Thymus (tissue), 11 donors: ENCODE results near the gene WFS1. TPM values are rescaled to one million over a fixed set of nuclear protein-coding genes. Genes with fewer than 3 reads are reported as not detected.

Source experiments
- DNase-seq, 9 donors: peaks; one replicate each; pipeline ENCODE4 v3.0.0-alpha.2; 2013; ENCODE audit warnings: low spot score in 9 of 9, low read depth in 6 of 9, missing footprints in 1 of 9
- H3K27ac ChIP-seq, 2 donors: one replicate each; pipeline ENCODE4 v1.5.1; 2013; ENCODE audit warnings: control low read depth in 1 of 2, low read depth in 1 of 2, low read length in 1 of 2, mild to moderate bottlenecking in 1 of 2, moderate library complexity in 1 of 2
- H3K27me3 ChIP-seq, 2 donors: one replicate each; pipeline ENCODE4 v1.5.1; 2013; ENCODE audit warnings: low read length in 1 of 2; ENCODE audit not compliant: control insufficient read depth in 2 of 2, insufficient read depth in 1 of 2
- H3K36me3 ChIP-seq, 2 donors: one replicate each; pipeline ENCODE4 v1.5.1; 2013; ENCODE audit warnings: low read length in 1 of 2, mild to moderate bottlenecking in 1 of 2, moderate library complexity in 1 of 2; ENCODE audit not compliant: control insufficient read depth in 2 of 2, insufficient read depth in 2 of 2
- H3K4me1 ChIP-seq, 2 donors: one replicate each; pipeline ENCODE4 v1.5.1; 2013; ENCODE audit warnings: low read length in 2 of 2; ENCODE audit not compliant: control insufficient read depth in 2 of 2, insufficient read depth in 2 of 2
- H3K4me3 ChIP-seq, 2 donors: one replicate each; pipeline ENCODE4 v1.5.1; 2013; ENCODE audit warnings: low read length in 2 of 2, control low read depth in 1 of 2, mild to moderate bottlenecking in 1 of 2
- H3K9me3 ChIP-seq, 2 donors: one replicate each; pipeline ENCODE4 v1.5.1; 2013; ENCODE audit warnings: low read length in 1 of 2, mild to moderate bottlenecking in 1 of 2; ENCODE audit not compliant: control insufficient read depth in 2 of 2, insufficient read depth in 1 of 2
- WGBS: extraction: QIAGEN DNeasy Blood & Tissue Kit; methylation state at CpG from one replicate; pipeline ENCODE4 v1.1.7; 2013; 5-methylcytosine and 5-hydroxymethylcytosine counted together
- polyA plus RNA-seq: library from polyadenylated mRNA; stranded (reverse); fragments of 200-250 nt; gene quantifications from one replicate; pipeline ENCODE4 v1.2.3, GENCODE V29; 2013
- total RNA-seq: library from RNA; stranded (reverse); fragments of 120-200 nt; gene quantifications from one replicate; pipeline ENCODE4 v1.2.4, GENCODE V29; 2013
- donor health status: healthy.

Gene WFS1
- total and polyA plus RNA-seq, 2 donors, result 1.5 to 5.1 TPM

DNA sequence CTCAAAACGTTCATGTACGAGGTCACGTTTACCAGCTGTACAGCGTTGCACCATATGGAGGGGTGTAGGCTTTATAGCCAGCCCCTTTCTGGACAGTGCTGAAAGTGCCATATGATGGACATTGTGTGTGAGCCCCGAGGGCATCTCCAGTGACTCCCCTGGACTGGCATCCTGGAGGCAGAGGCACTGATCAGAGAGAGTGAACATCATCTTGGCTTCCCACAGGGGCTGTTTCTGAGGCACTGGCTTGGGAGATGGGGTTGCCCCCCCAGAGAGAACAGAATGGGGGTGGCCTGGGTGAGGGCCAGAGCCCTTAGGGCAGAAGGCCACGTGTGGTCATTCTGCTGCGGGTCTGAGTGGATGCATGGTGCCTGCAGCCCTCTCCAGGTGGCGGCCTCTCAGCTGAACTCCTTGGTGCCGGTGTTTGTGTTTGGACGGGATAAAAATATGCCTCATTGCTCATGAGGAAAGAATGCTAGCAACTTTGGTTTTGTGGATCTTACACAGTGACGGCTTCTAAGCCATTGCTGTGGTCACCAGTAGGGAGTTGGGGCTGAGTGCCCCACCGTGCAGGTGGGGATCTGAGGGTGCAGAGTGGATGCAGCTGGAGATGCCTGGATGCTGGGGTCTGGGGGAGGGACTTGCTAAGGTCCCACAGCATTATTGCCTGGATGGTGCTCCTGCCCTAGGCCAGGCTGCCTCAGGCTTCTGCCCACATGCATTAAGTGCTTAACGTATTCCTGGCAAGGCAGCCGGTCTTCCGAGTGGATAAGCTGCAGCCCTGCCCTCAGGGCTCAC is 3.4 kb downstream of the WFS1 start:
- no peak for DNase-seq
- WGBS, result 88% methylated on average over 15 of the region's 15 CpGs

DNA sequence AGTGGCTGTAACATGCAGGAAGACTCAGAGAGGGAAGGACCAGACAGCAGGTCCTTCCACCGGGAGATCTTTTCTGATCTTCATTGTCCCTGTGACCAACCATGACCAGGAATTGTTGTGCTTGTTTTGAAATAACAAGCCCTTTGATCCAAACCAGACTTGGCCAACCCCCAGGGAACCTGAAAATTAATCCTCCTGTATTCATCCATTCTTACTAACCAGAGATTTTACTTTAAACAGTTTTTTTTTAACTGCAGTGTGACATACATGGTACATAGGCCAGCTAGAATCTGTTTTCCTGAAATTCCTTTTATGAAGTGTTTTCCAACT is 4.0 kb downstream of the WFS1 start:
- 90% methylated on average over 1 of the region's 1 CpG for WGBS
- Histone ChIP-seq H3K4me1 (peaks cover 0 to 14% of the 10 kb centered on the region in 2 donors), H3K9me3 (no peaks in the 10 kb centered on the region), H3K27ac (no peak overlapping the region), H3K36me3 (no peaks in the 10 kb centered on the region), H3K27me3 (peaks cover 14 to 35% of the 10 kb centered on the region in 2 donors), H3K4me3 (no peak overlapping the region)
- no peak for DNase-seq

More for the DNA sequence above, 3.4 kb downstream of the WFS1 start:
- Histone ChIP-seq H3K27ac (no peak overlapping the region), H3K36me3 (no peaks in the 10 kb centered on the region), H3K9me3 (no peaks in the 10 kb centered on the region), H3K4me3 (no peak overlapping the region), H3K27me3 (peaks cover 16 to 37% of the 10 kb centered on the region in 2 donors), H3K4me1 (peaks cover 0 to 8% of the 10 kb centered on the region in 2 donors)

DNA sequence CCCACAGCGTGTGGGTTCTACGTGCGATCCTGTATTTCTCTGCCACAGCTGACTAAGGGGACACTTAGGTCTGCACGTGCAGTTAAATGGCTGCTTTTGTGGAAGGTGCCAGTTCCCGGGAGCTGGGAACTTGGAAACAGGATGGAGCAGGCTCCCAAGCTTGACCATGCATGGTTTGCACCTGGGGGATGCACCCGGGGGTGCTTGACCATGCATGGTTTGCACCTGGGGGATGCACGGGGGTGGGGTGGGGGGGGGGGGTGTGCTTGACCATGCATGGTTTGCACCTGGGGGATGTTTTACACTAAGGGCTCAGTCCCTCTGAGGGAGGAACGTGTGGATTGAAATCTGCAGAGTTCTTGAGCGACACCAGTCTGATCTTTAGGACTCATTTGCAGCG is 5.7 kb downstream of the WFS1 start:
- H3K36me3 ChIP-seq, result no peaks in the 10 kb centered on the region
- 92% methylated on average over 10 of the region's 10 CpGs for WGBS
- DNase-seq, result no peak
- no peak overlapping the region for H3K27ac ChIP-seq
- H3K9me3 ChIP-seq, result no peaks in the 10 kb centered on the region
- H3K4me3 ChIP-seq, result no peak overlapping the region
- H3K27me3 ChIP-seq, result peaks cover 10 to 19% of the 10 kb centered on the region in 2 donors
- H3K4me1 ChIP-seq, result peaks cover 0 to 8% of the 10 kb centered on the region in 2 donors

DNA sequence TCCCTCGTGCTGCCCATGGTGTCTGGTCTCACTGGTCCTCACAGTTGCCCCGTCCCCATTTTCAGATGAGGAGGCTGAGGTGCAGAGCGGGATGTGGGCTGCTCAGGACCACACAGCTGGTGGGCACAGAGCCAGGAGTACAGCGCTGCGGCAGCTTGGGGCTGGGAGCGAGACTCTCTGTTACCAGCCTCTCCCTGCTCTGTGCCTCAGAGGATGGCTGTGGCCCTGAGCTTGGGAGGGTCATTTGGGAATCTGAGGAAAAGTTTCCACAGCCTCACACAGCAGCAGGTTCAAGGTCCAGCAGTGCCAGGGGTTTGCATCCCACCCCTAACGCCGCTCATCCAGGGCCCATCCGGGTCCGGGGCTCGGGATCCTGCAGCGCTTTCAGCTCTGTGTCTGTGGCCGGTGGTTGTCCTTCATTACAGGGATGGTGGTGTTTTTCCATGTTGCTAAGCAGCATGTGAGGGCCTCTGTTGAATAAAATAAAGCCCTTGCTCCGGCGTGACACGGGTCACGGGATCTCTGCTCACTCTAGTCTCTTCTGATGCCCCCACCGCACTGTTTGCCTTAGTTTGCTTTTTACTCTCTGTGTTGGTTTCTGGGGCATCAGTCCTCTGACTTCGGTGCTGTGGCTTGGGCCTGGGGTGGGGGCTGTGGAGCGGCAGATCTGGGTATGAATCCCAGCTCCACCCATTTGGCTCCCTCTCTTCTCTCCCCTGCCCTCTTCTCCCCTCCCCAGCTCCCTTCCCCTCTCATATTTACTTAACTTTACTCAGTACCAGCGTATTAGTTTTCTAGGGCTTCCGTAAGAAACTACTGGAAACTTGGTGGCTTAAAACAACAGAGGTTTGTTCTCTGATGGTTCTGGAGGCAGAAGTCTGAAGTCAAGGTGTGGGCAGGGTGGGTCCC is 6.5 kb downstream of the WFS1 start:
- H3K4me1 ChIP-seq, result peaks cover 0 to 6% of the 10 kb centered on the region in 2 donors
- 93% methylated on average over 22 of the region's 22 CpGs for WGBS
- H3K4me3 ChIP-seq, result no peak overlapping the region
- H3K27ac ChIP-seq, result no peak overlapping the region
- no peaks in the 10 kb centered on the region for H3K36me3 ChIP-seq
- no peak for DNase-seq
- H3K27me3 ChIP-seq, result peaks cover 3 to 11% of the 10 kb centered on the region in 2 donors
- H3K9me3 ChIP-seq, result no peaks in the 10 kb centered on the region

DNA sequence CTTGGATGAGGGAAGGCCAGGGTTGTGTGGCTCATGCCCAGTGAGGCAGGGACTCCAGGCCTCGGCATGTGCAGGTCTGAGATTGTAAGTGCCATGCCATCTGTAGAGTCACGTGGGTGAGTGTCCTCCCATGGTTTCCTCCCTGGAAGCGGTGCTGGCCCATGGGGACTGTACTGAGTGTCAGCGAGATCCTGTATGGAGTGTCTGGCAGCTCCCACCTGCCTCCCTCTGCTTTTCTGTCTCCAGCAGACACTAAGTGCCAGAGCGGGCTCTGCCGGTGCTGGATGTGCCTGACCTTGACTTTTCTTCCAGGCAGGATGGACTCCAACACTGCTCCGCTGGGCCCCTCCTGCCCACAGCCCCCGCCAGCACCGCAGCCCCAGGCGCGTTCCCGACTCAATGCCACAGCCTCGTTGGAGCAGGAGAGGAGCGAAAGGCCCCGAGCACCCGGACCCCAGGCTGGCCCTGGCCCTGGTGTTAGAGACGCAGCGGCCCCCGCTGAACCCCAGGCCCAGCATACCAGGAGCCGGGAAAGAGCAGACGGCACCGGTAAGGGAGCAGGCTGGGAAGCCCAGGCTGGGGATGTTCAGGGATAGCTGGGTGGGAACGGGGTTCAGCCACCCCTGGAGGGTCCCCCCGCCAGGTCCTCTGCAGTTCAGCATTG is 7.6 kb downstream of the WFS1 start:
- H3K27ac ChIP-seq, result no peak overlapping the region
- peaks cover 0 to under 1% of the 10 kb centered on the region in 2 donors for H3K27me3 ChIP-seq
- no peaks in the 10 kb centered on the region for H3K9me3 ChIP-seq
- H3K36me3 ChIP-seq, result no peaks in the 10 kb centered on the region
- DNase-seq, result no peak
- 96% methylated on average over 24 of the region's 24 CpGs for WGBS
- H3K4me1 ChIP-seq, result peaks cover 0 to 6% of the 10 kb centered on the region in 2 donors
- H3K4me3 ChIP-seq, result no peak overlapping the region

DNA sequence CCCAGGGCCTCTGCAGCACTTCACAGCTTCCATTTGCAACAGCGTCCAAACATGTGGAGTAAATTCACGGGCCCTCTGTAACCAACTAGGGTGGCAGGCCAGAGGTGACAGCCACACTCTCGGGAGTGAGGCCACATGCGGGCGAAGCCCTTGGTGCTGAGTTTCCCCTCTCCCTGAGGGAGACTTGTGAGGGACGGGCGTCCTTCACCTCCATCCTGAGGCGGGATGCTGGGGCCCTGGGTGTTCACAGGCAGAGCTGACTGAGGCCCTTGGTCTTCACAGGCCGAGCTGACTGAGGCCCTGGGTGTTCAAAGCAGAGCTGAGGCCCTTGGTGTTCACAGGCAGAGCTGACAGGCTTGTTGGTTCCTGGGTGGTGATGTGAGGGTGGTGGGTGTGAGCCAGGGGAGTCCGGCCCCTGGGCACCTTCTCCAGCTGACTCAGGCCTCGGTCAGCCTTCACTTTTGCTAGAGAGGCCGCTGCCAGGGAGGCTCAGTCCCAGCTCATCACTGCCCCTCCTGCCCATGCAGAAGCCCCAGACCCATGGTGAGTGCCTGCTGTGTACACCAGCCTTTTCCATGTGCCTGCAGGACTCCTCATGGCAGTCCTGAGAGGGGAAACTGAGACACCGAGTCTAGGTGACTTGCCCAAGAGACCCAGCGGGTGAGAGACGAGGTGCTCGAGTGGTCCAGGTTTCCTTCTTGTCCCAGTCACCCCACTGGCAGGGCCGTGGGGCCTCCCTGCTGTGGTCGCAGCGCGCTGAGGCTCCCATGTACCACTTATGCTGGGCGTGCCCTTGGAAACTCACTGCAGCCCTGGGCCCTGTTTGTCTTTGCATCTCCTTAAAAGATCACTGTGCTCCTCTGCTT is 8.5 kb downstream of the WFS1 start:
- Histone ChIP-seq H3K4me3 (no peak overlapping the region), H3K27ac (peak overlapping the region in 1 of 2 donors; percentile 12), H3K27me3 (no peaks in the 10 kb centered on the region), H3K9me3 (no peaks in the 10 kb centered on the region), H3K36me3 (no peaks in the 10 kb centered on the region), H3K4me1 (peaks cover 0 to 6% of the 10 kb centered on the region in 2 donors)
- DNase-seq, result no peak
- WGBS, result 60% methylated on average over 21 of the region's 21 CpGs

DNA sequence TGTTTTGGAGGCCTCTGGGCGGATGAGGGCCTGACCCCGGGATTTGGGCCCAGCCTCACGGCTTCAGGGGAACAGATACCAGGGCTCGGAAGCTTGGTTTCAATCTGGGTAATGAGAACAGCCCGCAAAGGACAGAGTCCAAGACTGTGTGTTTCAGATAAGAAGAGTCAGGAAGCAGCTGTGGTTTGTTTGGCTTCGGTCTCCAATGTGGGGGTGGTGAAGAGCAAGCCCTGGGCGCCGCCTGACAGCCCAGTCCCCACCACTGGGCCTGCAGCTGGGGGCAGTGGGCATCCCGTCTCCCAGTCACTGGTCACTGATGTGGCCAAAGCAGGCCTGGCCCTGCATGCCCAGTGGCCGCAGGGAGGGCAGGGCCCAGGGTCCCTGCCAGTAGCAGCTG is 9.1 kb downstream of the WFS1 start:
- Histone ChIP-seq H3K4me3 (no peak overlapping the region), H3K9me3 (no peaks in the 10 kb centered on the region), H3K27me3 (no peaks in the 10 kb centered on the region), H3K27ac (peak overlapping the region in 1 of 2 donors; percentile 12), H3K36me3 (no peaks in the 10 kb centered on the region), H3K4me1 (peaks cover 0 to 6% of the 10 kb centered on the region in 2 donors)
- DNase-seq, result no peak
- 7% methylated on average over 10 of the region's 10 CpGs for WGBS

DNA sequence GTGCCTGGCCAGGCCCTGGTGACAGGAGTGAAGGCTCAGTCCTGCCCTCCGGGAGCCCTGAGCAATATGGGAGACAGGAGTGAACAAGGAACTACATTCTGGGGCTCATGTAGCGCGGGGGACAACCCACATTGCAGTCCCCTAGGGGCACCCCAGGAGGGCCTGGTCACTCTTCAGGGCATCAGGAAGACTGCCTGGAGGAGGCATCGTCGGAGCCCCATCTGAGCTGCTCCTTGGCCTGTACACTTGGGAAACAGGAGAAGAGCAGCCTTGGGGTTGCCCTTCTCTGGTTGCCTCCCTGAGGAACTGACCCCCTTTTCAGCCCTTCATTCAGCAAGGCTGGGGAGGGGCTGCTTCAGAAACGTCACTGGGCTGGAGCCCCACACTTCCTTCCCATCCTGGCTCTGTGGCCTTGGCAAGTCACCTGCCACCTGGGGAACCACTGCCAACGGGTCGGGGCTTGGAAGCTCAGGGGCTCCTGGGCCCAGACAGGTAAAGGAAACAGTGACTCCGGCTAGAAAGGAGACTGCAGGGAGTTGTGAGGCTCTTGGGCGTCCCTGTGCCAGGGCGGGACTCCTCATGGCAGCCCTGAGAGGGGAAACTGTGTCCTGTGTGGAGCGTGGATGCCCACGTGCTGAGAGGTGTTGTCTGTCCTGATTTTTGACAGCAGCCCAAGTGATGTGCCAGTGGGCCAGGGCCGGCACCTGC is 10.1 kb downstream of the WFS1 start:
- 80% methylated on average over 14 of the region's 14 CpGs for WGBS
- no peak overlapping the region for H3K4me3 ChIP-seq
- no peaks in the 10 kb centered on the region for H3K36me3 ChIP-seq
- no peak for DNase-seq
- H3K27ac ChIP-seq, result no peak overlapping the region
- H3K4me1 ChIP-seq, result peaks cover 0 to 6% of the 10 kb centered on the region in 2 donors
- H3K9me3 ChIP-seq, result no peaks in the 10 kb centered on the region
- no peaks in the 10 kb centered on the region for H3K27me3 ChIP-seq
